Peyer's patch (tissue), 4 donors: ENCODE measurements around the gene METTL17.

Experiments
- CTCF ChIP-seq, 6 experiments: fragments of 450-650 bp in 4 of 6; fragments of 200-600 bp in 2 of 6; sonication (generic) in 1 of 6; IDR thresholded peaks; one replicate each; pipeline ENCODE4 v1.5.1; 2017 to 2019; ENCODE audit warnings: antibody characterized with exemption in 6 of 6, mild to moderate bottlenecking in 3 of 6, moderate library complexity in 1 of 6
- POLR2A ChIP-seq, 2 donors: fragments of 450-650 bp; IDR thresholded peaks; one replicate each; pipeline ENCODE4 v1.5.1; 2017; ENCODE audit warnings: antibody characterized with exemption in 2 of 2, mild to moderate bottlenecking in 2 of 2, moderate library complexity in 2 of 2

- no peak for TF ChIP-seq CTCF (IDR thresholded peaks at IDR 0.05)
- no peak for TF ChIP-seq POLR2A (IDR thresholded peaks at IDR 0.05)
These were observed 13.5 kb upstream of the METTL17 start for GRCh38 chr14:20976291-20976690.
